Measurements from ENCODE around the gene UBL3. TPM values are rescaled to one million over a fixed set of nuclear protein-coding genes. Genes with fewer than 3 reads are reported as not detected.

Gene UBL3
- total and polyA plus RNA-seq, 2 of the 8 experiments (the other 6 are each of a cell fraction or from before 2014, with no cell fraction given) = 5.3 to 16.1 TPM

DNA sequence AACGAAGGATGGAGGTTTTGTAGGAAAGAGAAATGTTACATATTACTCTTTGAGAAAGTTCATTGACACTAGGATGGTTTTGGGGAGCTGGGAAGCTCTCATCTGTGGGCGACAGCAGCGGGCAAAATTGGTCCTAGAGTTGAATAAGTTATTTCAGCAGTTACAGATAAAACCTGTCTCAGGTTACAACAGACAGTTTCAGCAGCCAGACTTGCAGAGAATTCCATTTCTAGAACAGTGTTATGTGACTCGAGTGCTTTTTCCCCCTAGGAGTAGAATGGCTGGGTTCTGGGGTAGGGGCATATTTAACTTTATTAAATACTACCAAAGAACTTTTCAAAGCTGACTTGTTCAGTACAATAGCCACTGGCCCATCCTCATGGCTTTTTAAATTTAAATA, 46.7 kb upstream of the UBL3 start (continued):
- TF ChIP-seq, protein P1, sequence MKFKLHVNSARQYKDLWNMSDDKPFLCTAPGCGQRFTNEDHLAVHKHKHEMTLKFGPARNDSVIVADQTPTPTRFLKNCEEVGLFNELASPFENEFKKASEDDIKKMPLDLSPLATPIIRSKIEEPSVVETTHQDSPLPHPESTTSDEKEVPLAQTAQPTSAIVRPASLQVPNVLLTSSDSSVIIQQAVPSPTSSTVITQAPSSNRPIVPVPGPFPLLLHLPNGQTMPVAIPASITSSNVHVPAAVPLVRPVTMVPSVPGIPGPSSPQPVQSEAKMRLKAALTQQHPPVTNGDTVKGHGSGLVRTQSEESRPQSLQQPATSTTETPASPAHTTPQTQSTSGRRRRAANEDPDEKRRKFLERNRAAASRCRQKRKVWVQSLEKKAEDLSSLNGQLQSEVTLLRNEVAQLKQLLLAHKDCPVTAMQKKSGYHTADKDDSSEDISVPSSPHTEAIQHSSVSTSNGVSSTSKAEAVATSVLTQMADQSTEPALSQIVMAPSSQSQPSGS (IDR thresholded peaks at IDR 0.05; ENCODE audit: low read length) = no peak
